Thoracic aorta (tissue), 2 donors: ENCODE results near the gene FIG4. TPM values are rescaled to one million over a fixed set of nuclear protein-coding genes. Genes with fewer than 3 reads are reported as not detected.

Source experiments
- ATAC-seq: fragments of 150-250 bp; one replicate; pipeline ENCODE4 v1.8.0; 2017; ENCODE audit warnings: low read depth; ENCODE audit not compliant: insufficient number of reproducible peaks, low FRiP score
- DNase-seq: peaks from one replicate; pipeline ENCODE4 v3.0.0-alpha.2; 2020; ENCODE audit warnings: low spot score
- H3K27ac ChIP-seq, 2 donors: fragments of 200-600 bp; sonication (generic); 1 replicate in 1 of 2; 2 replicates in 1 of 2; pipeline ENCODE4 v1.5.1; 2016; ENCODE audit warnings: mild to moderate bottlenecking in 2 of 2, moderate library complexity in 2 of 2
- H3K27me3 ChIP-seq: fragments of 200-600 bp; sonication (generic); replicated peaks from 2 replicates; pipeline ENCODE4 v1.6.0; 2016; ENCODE audit warnings: mild to moderate bottlenecking; ENCODE audit not compliant: insufficient read depth
- H3K36me3 ChIP-seq: fragments of 200-600 bp; sonication (generic); one replicate; pipeline ENCODE4 v1.5.1; 2016
- H3K4me1 ChIP-seq, 2 donors: fragments of 200-600 bp; sonication (generic); 1 replicate in 1 of 2; 2 replicates in 1 of 2; pipeline versions ENCODE4 v1.5.1 to v1.6.0; 2016; ENCODE audit warnings: low read depth in 2 of 2, mild to moderate bottlenecking in 1 of 2; ENCODE audit not compliant: control insufficient read depth in 1 of 2
- H3K4me3 ChIP-seq: fragments of 200-600 bp; sonication (generic); 2 replicates; pipeline ENCODE4 v1.5.1; 2016; ENCODE audit warnings: mild to moderate bottlenecking
- H3K9me3 ChIP-seq: fragments of 200-600 bp; sonication (generic); 2 replicates; pipeline ENCODE4 v1.5.1; 2016
- total RNA-seq, 2 donors: library from RNA; depleted of rRNA; stranded (reverse); fragments of >200 nt; gene quantifications; one replicate each; pipeline versions ENCODE4 v1.1.0 to v1.2.3, GENCODE V29; 2016
- TF ChIP-seq, protein P1 (sequence below): fragments of 200-600 bp; sonication (generic); IDR thresholded peaks from one replicate; pipeline ENCODE4 v1.5.1; 2019; ENCODE audit warnings: antibody characterized with exemption

FIG4 gene
- total RNA-seq, 2 donors from 2014 or later = 12.9 to 49.5 TPM

DNA sequence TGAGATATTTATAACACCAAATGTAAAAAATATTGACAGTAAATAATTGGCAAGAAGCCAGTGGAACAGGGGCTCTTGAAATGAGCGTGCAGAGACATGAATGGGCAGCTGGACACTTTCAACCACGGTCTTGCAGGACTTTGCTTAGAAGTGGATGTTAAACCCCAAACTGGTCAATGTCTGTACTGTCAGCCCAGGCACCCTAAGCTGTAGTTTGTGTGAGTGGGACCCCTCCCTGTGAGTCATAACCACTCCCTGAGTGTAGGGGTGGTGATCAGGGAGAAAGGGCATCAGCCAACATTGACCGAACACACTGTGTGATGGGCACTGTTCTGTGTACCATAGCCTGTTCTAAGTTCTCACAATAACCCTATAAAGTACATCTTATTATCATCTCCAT lies 108.6 kb downstream of the FIG4 start:
- H3K4me3 ChIP-seq = no peak overlapping the region
- ATAC-seq = no peak
- TF ChIP-seq, protein P1, sequence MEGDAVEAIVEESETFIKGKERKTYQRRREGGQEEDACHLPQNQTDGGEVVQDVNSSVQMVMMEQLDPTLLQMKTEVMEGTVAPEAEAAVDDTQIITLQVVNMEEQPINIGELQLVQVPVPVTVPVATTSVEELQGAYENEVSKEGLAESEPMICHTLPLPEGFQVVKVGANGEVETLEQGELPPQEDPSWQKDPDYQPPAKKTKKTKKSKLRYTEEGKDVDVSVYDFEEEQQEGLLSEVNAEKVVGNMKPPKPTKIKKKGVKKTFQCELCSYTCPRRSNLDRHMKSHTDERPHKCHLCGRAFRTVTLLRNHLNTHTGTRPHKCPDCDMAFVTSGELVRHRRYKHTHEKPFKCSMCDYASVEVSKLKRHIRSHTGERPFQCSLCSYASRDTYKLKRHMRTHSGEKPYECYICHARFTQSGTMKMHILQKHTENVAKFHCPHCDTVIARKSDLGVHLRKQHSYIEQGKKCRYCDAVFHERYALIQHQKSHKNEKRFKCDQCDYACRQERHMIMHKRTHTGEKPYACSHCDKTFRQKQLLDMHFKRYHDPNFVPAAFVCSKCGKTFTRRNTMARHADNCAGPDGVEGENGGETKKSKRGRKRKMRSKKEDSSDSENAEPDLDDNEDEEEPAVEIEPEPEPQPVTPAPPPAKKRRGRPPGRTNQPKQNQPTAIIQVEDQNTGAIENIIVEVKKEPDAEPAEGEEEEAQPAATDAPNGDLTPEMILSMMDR = no peak

DNA sequence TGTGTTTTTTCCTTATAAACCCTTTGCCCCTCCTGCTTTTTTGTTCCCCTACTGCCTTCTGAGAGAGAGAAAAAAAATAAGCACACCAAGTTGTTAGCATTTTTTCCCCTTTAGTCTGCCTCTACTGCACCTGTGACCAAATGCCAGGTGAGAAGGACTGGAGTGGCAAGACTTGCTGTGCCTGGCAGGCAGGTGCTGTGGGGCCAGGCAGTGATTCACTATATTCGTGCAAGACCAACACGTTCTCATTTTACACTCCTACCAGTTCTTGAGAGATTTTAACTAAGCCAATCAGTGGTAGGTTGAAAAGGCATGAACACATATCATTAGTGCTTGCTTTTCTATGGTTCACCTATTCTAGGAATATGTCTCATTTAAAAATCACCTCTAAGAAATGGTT lies 109.7 kb downstream of the FIG4 start:
- TF ChIP-seq, protein P1 = no peak
- H3K27me3 ChIP-seq = no peaks in the 10 kb centered on the region
- H3K9me3 ChIP-seq = no peaks in the 10 kb centered on the region
- DNase-seq (no peak), ATAC-seq (no peak)
- no peak overlapping the region for H3K27ac ChIP-seq
- H3K4me1 ChIP-seq = no peaks in the 10 kb centered on the region
- no peak overlapping the region for H3K4me3 ChIP-seq
- no peaks in the 10 kb centered on the region for H3K36me3 ChIP-seq

More for the DNA sequence above, 108.6 kb downstream of the FIG4 start:
- DNase-seq = no peak
- Histone ChIP-seq H3K9me3 (no peaks in the 10 kb centered on the region), H3K4me1 (peaks cover 0 to under 1% of the 10 kb centered on the region in 2 donors), H3K36me3 (no peaks in the 10 kb centered on the region), H3K27me3 (no peaks in the 10 kb centered on the region), H3K27ac (no peak overlapping the region)

DNA sequence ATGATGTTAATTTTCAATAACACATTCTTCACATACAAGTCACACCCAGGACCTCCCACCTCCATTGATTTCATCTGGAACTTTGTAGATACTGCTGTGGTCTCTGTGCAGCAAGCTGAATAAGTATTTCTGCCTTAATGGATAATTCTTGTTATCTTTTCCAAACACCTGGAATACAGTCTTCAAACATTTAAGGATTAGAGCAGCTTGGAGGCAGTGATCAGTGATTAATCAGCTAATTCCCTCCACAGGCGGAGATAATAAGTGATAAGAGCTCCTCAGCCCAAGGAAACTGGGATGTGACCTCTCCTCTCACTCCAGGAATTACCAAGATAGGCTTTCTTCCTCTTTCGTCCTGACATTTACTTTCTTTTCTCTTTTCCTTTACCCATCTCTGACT lies 110.7 kb downstream of the FIG4 start:
- Histone ChIP-seq H3K4me1 (no peaks in the 10 kb centered on the region), H3K4me3 (no peak overlapping the region), H3K36me3 (peaks cover 2% of the 10 kb centered on the region), H3K27ac (no peak overlapping the region), H3K9me3 (no peaks in the 10 kb centered on the region), H3K27me3 (no peaks in the 10 kb centered on the region)
- no peak for DNase-seq
- no peak for ATAC-seq
- TF ChIP-seq, protein P1 = no peak

DNA sequence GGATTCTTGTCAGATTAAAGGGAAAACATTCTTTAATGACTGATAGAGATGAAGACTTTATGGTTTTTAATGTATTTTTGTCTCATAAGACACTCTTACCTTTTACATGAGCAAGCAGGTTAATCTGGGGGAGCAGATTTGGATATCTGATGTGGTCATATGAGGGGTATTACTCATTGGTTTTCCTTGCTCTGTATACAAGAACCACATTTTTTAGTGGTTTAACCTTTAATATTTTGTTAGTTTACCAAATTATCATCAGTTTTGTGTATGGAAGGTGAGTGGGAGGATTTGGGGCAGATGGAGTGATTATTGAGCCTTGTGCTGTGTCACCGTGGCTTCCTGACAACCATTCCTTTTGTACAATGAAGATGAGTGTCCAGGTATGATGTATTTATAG lies 112.9 kb downstream of the FIG4 start:
- TF ChIP-seq, protein P1 = no peak
- Histone ChIP-seq H3K9me3 (no peaks in the 10 kb centered on the region), H3K4me1 (peaks cover 0 to 4% of the 10 kb centered on the region in 2 donors), H3K27ac (no peak overlapping the region), H3K4me3 (no peak overlapping the region), H3K36me3 (peaks cover 3% of the 10 kb centered on the region), H3K27me3 (no peaks in the 10 kb centered on the region)
- no peak for ATAC-seq
- DNase-seq = no peak

DNA sequence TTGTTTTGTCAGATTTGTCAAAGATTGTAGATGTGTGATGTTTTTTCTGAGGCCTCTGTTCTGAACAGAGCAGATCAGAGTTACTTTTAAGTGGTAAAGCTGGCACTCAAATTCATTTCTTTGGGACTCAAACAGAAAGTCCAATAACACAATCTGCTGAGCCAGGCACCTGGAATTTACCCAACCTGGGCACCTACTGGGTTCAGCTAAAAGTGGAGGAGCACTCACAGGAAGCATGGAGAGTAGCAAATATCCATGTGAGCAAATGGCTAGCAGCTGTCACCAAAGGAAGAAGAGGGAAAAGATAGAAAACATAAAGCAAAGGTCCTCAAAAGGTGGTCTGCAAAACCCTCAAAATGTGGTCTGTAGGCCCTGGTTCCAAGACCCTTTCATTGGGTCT lies 116.8 kb downstream of the FIG4 start:
- ATAC-seq = no peak

More for the DNA sequence above, 116.8 kb downstream of the FIG4 start:
- Histone ChIP-seq H3K27me3 (no peaks in the 10 kb centered on the region), H3K9me3 (no peaks in the 10 kb centered on the region), H3K4me3 (no peak overlapping the region), H3K36me3 (peaks cover 3% of the 10 kb centered on the region), H3K27ac (no peak overlapping the region), H3K4me1 (peaks cover 0 to 4% of the 10 kb centered on the region in 2 donors)
- TF ChIP-seq, protein P1 = no peak
- no peak for DNase-seq
